ENCODE data around the gene GALT.

GRCh38 chr9:34628656-34629490, 17.6 kb upstream of the GALT start, which contains the start of gene ARID3C:
- TF ChIP-seq, protein P1, sequence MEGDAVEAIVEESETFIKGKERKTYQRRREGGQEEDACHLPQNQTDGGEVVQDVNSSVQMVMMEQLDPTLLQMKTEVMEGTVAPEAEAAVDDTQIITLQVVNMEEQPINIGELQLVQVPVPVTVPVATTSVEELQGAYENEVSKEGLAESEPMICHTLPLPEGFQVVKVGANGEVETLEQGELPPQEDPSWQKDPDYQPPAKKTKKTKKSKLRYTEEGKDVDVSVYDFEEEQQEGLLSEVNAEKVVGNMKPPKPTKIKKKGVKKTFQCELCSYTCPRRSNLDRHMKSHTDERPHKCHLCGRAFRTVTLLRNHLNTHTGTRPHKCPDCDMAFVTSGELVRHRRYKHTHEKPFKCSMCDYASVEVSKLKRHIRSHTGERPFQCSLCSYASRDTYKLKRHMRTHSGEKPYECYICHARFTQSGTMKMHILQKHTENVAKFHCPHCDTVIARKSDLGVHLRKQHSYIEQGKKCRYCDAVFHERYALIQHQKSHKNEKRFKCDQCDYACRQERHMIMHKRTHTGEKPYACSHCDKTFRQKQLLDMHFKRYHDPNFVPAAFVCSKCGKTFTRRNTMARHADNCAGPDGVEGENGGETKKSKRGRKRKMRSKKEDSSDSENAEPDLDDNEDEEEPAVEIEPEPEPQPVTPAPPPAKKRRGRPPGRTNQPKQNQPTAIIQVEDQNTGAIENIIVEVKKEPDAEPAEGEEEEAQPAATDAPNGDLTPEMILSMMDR (IDR thresholded peaks at IDR 0.05): no peak
- peak; percentile 15 for TF ChIP-seq EZH2 (IDR thresholded peaks at IDR 0.05; ENCODE audit: borderline replicate concordance, insufficient read depth, low read depth, low read length, poor library complexity, severe bottlenecking)
